ENCODE results near the gene MGME1.

Gene MGME1

GRCh38 chr20:17992847-17993513, 24.2 kb downstream of the MGME1 start:
- DNase-seq (ENCODE audit: low spot score) = no peak

- no peak for DNase-seq (ENCODE audit: low spot score)
Observed at GRCh38 chr20:17993546-17993945, 24.7 kb downstream of the MGME1 start.

- DNase-seq (ENCODE audit: low spot score) = peak; percentile 39
Observed at GRCh38 chr20:17995967-17996819, 27.4 kb downstream of the MGME1 start.

- DNase-seq (ENCODE audit: low spot score) = no peak
Observed at GRCh38 chr20:17998446-17998845, 29.6 kb downstream of the MGME1 start.

- no peak for DNase-seq (ENCODE audit: low spot score)
Observed at GRCh38 chr20:17999566-17999965, 30.7 kb downstream of the MGME1 start.

GRCh38 chr20:18001131-18001921, 32.5 kb downstream of the MGME1 start:
- DNase-seq (ENCODE audit: low spot score) = peak; percentile 22

GRCh38 chr20:18003897-18004296, 35.1 kb downstream of the MGME1 start:
- no peak for DNase-seq (ENCODE audit: low spot score)

GRCh38 chr20:18004384-18005031, 35.7 kb downstream of the MGME1 start:
- no peak for DNase-seq (ENCODE audit: low spot score)

GRCh38 chr20:18005170-18005989, 36.6 kb downstream of the MGME1 start:
- DNase-seq (ENCODE audit: low spot score) = no peak

GRCh38 chr20:18005990-18006364, 37.2 kb downstream of the MGME1 start:
- no peak for DNase-seq (ENCODE audit: low spot score)

- no peak for DNase-seq (ENCODE audit: low spot score)
Observed at GRCh38 chr20:18006684-18007083, 37.9 kb downstream of the MGME1 start.

- no peak for DNase-seq (ENCODE audit: low spot score)
Observed at GRCh38 chr20:18007534-18008292, 38.9 kb downstream of the MGME1 start.

GRCh38 chr20:18009116-18009515, 40.3 kb downstream of the MGME1 start:
- no peak for DNase-seq (ENCODE audit: low spot score)

GRCh38 chr20:18011482-18011881, 42.7 kb downstream of the MGME1 start:
- no peak for DNase-seq (ENCODE audit: low spot score)

- no peak for DNase-seq (ENCODE audit: low spot score)
Observed at GRCh38 chr20:18011951-18012645, 43.3 kb downstream of the MGME1 start.

GRCh38 chr20:18012901-18013300, 44.1 kb downstream of the MGME1 start:
- no peak for DNase-seq (ENCODE audit: low spot score)

GRCh38 chr20:18014411-18014810, 45.6 kb downstream of the MGME1 start:
- no peak for DNase-seq (ENCODE audit: low spot score)

GRCh38 chr20:18016772-18017171, 48.0 kb downstream of the MGME1 start:
- no peak for DNase-seq (ENCODE audit: low spot score)

- no peak for DNase-seq (ENCODE audit: low spot score)
Observed at GRCh38 chr20:18018100-18018499, 49.3 kb downstream of the MGME1 start.

GRCh38 chr20:18019068-18019467, 50.2 kb downstream of the MGME1 start:
- no peak for DNase-seq (ENCODE audit: low spot score)

All from putamen (tissue), 1 donor.